GM19351 (cell line): Measurements from ENCODE around the gene ABCC11.

Experiments
- ATAC-seq: cut with Tn5 transposase; IDR thresholded peaks from one replicate; pipeline ENCODE4 v1.9.1; 2021; ENCODE audit warnings: mild to moderate bottlenecking, moderate library complexity; ENCODE audit not compliant: unreplicated experiment

The ABCC11 gene

DNA sequence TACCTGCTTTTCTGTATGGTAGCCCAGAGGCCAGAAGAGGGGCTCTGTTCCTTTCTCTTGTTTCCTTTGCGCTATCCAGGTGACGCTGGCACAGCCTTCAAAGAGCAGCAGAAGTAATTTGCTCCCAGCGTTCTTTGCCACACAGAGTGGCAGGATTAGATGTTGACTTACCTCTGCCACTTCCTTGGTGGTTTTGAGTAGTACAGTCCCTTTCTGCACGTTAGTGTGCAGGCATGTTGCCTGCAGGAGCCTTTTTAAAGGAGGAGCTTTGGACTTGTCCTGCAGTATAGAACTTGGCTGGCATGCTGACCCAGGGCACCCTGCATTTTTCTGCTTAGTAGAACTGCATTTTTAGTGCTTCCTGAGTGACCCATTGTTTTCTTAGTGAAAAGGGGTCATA, at the start of gene ABCC11:
Gene ABCC11 (minus strand): TSS at position 229 of the 400 bp plus-strand sequence. CDS start 15,618 bp downstream, outside the sequence.
- no peak for ATAC-seq

DNA sequence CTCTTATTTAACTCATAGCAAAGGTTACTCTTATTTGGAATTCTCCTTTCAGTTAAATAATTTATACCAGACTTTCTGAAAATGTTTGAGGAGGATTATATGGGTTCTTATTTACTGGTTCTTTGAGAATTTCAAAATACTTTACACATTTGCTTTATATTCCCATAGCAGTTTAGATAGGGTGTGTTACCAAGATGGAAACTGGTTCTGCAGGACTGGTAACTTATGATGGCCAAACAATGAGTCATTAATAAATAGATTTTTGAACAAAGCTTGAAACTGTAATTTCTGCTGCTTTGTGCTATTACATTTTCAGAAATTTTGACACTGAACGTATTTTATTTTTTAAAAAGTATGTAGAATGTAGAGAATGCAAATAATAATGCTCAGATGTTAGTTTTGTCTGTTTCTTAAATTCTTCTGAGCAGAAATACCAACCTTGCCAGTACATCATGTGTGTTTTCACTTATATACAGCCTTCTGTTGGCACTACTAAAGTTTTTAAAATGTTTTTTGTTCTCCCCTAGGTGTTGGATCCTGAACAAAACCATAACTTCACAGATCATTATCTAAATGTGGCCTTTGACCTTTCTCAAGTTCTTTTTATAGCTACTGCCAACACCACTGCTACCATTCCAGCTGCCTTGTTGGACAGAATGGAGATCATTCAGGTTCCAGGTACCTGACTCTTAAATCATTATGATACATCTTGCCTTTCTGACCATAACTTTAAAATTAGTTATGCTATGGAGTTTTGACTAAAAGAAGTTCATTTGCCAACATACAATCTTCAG, 48.3 kb upstream of the ABCC11 start:
- no peak for ATAC-seq

DNA sequence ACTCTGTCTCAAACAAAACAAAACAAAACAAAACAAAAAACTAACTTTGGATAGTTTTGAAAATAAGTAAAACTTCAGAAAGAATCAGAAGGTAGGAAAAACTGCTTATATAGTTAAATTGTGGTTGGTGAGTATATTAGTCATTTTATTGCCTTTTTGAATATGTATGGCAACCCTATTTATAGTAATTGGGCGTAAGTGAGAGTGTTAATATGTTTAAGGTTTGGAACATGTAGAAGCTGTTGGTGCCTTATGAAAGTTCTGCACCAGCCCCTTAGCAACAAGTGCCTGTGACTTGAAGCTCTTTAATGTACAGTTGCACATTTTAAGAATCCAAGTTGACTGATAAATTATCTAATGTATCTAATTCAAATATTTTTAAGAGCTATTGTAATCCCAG, 47.4 kb upstream of the ABCC11 start:
- no peak for ATAC-seq

DNA sequence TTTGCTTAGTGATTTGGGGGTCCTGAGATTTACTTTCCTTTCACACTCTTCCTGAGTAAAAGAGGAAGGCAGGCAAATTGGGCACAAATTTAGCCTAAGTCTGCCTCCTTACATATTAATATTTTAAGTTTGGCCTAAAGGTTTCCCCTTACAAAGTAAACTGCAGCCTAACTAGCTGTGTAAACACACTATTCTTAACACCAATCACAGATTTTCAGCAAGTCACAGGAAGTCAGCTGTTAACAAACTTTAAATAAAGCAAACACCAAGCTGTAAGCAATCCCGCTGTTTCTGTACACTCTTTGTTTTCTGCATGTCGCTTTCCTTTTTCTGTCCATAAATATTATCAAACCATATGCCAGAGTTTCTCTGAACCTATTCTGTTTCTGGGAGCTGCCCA, 45.1 kb upstream of the ABCC11 start:
- no peak for ATAC-seq

DNA sequence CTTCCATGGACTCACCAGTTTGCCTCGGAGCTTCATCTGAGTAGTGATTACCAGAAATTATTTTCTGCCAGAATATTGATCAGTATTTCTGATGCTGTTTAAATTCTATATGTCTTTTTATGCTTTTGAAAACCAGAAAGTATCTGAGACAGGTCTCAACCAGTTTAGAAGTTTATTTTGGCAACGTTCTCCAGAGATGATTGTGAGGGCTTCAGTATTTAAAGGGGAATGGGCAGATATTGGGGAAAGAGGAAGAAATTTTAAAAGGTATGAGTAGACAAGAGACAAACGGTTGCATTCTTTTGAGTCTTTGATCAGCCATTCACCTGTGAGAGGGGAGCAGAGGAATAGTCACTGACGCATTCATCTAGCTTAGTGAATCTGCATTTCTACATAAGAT, 44.4 kb upstream of the ABCC11 start:
- no peak for ATAC-seq

DNA sequence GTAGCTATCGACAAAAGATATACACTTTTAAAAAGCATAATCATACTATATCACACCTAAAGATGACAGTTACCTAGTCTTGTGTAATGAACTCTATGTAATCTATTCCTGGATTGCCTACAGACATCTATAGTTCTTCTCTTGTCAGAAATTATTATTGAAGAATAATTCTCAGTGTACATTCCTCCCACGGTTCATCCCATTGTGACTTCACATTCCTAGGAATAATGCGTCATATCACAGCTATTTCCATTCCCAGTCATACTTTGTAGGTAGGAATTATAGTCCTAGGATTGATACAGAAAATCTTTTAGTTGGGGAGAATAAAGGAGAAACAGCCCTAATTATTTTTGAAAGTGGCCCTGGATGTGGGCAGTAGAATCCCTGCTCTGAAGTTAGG, 44.0 kb upstream of the ABCC11 start:
- ATAC-seq: no peak

DNA sequence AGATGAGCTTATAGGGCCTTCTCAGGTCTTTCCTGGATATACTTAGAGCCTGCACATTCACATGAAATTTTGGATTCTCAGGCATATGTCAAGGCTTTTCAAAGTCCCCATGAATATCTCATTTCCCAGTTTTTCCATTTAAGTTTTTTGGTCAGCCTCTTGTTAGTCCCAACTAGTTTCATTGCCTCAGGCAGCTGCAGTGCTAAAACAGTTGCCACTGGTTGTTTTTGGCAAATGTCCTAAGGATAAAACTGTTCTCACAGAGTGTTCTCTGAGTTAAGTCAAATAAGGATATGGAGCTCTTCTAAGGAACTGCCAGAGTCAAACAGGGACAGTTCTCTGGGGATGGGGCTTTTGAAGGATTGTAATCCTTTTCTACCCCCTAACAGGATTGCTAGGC, 39.9 kb upstream of the ABCC11 start:
- no peak for ATAC-seq

DNA sequence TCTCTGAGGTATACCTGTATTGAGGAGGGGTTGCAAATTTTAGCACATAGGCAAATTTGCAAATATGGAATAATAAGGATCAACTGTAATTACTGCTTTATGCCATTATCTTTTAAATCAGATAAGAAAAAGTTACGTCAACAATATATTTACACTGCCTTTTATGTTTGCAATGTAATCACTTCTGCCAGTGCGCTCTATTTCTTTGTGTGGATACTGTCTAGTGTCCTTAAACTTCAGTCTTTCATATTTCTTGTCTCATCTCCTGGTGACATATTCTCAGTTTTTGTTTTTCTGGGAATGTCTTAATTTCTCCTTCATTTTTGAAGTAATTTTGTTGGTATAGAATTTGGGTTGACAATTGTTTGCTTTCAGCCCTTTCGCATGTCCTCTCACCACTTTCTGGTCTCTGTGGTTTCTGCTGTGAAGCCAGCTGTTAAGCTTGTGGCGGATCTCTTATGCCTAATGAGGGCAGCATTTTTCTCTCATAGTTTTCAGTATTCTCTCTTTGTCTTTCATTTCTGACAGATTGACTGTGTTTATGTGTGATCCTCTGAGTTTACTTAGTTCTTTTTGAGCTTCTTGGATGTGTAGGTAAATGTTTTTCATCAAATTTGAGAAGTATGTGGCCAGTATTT, 37.6 kb upstream of the ABCC11 start:
- ATAC-seq: no peak

DNA sequence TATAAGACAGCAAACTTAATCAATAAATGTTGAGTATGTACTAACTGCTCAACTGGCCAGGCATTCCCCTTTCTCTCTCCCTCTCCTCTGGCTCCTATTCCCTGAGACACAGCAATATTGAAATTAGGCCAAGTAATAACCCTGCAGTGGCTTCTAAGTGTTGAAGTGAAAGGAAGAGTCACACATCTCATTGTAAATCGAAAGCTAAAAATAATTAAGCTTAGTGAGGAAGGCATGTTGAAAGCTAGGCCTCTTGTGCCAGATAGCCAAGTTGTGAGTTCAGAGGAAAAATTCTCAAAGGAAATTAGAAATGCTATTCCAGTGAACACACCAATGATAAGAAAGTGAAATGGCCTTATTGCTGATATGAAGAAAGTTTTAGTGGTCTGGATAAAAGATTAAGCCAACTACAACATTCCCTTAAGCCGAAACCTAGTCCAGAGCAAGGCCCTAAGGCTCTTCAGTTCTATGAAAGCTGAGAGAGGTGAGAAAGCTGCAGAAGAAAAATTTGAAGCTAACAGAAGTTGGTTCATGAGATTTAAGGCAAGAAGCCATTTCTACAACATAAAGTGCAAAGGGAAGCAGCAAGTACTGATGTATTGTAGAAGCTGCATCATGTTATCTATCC, 35.4 kb upstream of the ABCC11 start:
- no peak for ATAC-seq

DNA sequence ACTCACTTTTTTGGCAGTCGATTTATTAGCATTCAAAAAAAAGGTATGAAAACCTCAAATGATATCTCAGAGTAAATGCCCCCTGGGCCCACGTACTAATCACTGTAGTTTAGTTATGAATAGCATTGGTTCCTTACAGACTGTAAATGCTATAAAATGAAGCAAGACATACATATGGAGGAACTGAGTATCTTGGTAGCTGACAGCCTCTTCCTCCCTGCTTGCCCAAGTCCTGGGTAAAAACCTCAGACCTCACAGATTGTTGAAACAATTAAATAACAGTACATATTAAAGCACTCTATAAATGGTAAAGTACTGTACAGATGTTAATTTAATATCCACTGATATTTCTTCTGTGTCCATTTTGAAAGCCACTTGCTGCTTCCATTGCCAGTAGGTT, 33.2 kb upstream of the ABCC11 start:
- ATAC-seq: no peak

DNA sequence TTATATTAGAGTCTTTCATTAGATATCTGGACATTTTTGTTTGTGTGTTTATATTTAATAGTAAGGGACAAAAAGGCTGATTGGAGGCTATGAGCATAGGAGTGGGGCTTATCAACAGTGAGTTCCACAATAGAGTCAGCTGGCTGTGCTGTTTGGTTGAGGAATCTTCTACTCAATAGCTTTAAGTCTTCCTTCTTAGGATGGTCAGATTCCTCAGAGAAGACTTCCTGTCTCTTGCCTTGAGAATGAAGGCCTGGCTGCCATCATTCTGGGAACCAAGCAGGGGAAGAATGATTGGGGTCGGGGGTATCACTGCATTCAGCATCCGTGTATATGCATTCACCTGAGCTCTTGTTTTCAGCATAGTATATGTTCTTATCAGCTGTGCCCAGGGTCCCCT, 31.9 kb upstream of the ABCC11 start:
- no peak for ATAC-seq

DNA sequence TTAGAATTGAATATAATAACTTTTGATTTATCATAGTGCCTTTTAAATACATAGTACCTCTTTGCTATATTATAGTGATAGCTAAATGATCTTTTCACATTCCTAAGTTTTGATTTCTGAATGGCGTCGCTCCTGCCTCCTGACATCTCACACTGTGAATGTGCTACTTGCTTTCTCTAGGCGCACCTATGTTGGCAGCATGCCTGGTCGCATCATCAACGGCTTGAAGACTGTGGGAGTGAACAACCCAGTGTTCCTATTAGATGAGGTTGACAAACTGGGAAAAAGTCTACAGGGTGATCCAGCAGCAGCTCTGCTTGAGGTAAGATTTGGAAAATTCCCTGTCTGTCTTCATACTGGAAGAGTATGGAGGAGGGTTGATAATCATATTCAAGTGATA, 29.8 kb upstream of the ABCC11 start:
- ATAC-seq: no peak

DNA sequence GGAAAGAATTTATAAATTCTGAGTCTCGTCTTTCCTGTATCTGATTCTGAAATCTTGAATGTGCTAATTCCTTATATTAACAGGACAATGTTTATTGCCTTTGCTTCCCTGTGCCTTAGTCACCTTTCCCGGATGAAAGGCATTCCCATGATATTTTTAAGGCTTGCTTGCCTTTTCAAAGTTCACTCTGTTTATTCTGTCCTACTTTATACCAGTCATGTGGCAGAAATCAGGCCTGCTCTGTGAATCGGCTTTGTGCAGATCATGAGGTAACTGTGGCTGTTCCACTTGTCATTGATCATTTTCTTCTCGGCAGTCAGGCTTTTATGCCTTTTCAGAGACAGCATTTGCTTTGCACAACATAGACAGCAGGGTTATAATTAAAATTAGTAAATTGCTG, 28.8 kb upstream of the ABCC11 start:
- no peak for ATAC-seq

DNA sequence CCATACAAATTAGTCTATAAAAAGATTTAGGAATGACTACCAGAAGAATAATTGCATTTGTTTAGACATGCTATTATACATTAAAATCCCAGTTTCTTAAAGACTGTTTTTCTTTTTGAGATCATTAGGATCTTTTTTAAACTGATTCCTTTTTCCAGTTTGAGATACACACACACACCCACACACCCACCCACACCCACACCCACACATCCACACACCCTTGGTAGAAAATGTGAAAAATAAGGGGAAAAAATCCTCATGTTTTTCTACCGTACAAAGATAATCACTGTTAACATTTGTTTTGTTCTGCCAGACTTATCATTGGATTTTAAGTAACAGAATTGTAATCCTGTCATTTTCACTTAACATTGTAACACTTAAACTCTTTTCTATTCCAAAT, 27.1 kb upstream of the ABCC11 start:
- no peak for ATAC-seq

DNA sequence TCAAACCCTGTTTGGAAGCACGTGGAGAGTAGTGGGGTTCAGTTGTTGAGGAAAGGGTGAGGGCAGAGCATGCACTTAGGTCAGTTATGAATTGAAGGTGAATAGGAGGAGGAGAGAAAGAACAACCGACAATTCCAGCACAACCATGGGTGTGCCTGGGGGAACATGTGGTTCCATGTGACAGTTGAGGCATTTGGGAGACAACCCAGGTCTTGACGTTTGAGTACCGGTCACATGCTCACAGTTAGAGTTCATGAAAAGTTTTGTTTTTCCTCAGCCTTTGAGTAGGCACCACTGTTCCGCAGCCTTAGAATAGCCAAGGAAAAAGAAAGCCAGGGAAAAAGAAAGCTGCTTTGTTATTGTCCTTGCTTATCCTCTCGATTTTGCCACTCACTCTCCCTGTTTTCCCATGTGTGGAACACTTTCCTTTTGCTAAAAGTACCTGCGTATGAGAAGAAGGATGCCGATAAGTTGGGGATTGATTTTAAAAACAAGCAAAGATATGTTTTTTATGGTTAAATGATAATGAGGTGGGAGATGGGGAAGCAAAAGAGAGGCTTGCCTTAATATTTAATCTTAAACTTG, 25.6 kb upstream of the ABCC11 start:
- no peak for ATAC-seq

DNA sequence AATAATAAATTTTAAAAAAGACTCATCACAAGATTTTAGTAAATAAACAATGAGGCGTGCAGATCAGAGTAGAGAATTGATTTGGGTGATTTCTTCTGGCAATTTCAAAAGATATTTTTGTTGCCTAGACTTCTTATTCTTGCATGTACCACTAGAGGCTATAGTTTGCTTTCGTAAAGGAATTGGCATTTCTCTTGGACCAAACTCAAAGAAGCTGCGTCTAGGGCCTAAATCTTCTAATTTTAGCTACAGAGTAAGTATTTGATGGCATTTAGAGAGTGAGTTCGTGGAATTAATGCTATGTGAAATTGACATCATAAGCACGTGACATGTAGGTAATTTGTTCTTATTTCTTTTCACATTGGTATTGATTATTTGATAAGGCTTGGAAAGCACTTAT, 24.4 kb upstream of the ABCC11 start:
- ATAC-seq: no peak

DNA sequence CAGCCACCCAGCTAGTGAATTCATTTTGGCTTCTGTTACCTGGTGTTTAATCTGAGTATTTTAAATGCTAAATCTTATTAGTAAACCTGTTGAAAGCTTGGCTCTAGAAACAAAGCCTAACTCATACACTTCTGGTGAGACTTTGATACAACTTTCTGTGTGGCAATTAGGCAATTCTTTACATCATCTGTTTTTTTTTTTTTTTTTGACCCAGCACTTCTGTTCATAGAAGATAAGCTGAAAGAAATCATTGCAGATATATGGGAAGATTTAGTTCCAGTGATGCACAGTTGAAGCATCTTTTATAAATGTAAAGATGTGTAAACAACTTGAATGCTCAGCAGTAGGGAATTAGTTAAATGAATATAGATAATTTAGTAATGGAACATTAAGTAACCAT, 21.7 kb upstream of the ABCC11 start:
- ATAC-seq: no peak

DNA sequence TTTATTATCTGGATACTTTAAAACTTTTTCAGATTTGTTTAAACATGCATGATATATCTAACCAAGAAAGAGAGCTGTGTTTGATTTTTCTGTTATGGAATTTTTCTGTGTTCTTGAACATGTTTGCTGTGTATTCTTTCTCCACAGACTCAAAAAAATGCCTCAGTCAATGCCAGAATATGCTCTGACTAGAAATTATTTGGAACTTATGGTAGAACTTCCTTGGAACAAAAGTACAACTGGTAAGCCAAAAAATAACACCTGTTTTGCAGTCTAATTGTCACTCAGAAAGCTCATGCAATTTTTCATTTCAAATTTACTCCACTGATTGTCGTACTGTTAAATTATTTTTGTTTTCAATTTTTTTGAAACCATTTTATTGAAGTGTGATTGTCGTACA, 15.3 kb upstream of the ABCC11 start:
- no peak for ATAC-seq

DNA sequence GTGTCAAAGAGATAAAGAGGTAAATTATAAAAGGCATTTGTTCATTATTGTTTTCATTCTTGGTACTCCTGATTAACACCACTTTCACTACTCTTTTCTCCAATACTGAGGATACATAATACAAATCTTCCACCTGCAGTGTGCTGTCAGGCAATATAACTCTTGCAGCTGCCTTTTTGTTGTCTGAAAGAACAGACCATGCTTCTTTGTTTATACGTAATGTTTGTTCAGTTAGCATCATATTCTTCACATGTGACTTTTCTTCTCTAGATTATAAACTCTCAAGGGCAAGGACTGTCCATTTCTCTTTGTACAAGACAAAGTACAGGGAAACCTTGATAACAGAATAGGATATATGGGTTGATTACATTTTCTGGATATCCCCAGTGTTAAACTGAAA, 14.2 kb upstream of the ABCC11 start:
- no peak for ATAC-seq

DNA sequence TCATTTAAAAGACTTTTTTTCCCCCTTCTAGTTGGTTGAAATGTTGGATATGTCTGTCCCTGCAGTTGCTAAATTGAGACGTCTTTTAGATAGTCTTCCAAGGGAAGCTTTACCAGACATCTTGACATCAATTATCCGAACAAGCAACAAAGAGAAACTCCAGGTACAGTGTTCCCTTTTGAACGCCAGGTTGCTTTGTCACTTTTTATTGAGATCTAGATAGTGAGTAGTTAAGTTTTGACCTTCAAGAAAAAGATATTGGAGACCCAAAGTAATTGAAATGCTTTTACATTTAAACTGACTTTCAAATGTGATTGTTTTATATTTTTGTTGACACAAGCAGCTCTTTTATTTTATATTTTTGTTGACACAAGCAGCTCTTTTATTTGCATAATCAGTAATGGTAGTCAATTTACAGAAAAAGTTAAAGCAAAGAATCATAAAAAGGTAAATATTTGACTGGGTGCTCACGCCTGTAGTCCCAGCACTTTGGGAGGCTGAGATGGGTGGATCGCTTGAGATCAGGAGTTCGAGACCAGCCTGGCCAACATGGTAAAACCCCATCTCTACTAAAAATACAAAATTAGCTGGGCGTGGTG, 9.3 kb upstream of the ABCC11 start:
- ATAC-seq: no peak

DNA sequence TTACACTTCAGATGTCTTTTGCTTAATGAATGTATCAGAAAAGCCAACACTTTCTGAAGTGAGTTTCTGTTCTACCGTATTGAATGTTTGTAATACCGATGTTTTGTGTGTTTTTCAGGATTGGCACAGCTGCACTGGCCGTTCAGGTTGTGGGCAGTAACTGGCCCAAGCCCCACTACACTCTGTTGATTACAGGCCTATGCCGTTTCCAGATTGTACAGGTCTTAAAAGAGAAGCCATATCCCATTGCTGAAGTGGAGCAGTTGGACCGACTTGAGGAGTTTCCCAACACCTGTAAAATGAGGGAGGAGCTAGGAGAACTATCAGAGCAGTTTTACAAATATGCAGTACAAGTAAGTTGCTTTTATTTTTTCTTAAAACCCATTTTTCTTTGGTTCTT, 4.7 kb upstream of the ABCC11 start:
- no peak for ATAC-seq
